Measurements from ENCODE around the gene OR1L6. TPM values are rescaled to one million over a fixed set of nuclear protein-coding genes. Genes with fewer than 3 reads are reported as not detected.

The OR1L6 gene
- total RNA-seq = not detected

GRCh38 chr9:122742003-122742402, at the start of gene OR1L6:
Gene OR1L6 (plus strand): TSS chr9:122742303. CDS start chr9:122749848, 7,545 bp downstream.

GRCh38 chr9:122723690-122724089, 18.4 kb upstream of the OR1L6 start, which contains the start of gene OR1L4:
Gene OR1L4 (plus strand): TSS chr9:122723990. CDS start chr9:122723990, 0 bp downstream.

GRCh38 chr9:122788831-122789230, 46.7 kb downstream of the OR1L6 start, which contains the start of gene OR5C1:
Gene OR5C1 (plus strand): TSS chr9:122788933. CDS start chr9:122788933, 0 bp downstream.

Other genes starting within 250 kb of the OR1L6 start
- gene OR1J2, start 231.5 kb upstream of the OR1L6 start, total RNA-seq = not detected
- not detected for gene OR1J4, start 223.2 kb upstream of the OR1L6 start, total RNA-seq
- gene OR1N1, start 215.0 kb upstream of the OR1L6 start, total RNA-seq = not detected
- gene OR1N2, start 189.2 kb upstream of the OR1L6 start, total RNA-seq = not detected
- not detected for gene OR1L8, start 158.9 kb upstream of the OR1L6 start, total RNA-seq
- gene OR1Q1, start 127.6 kb upstream of the OR1L6 start, total RNA-seq = not detected
- gene OR1B1, start 84.7 kb upstream of the OR1L6 start, total RNA-seq = not detected
- gene OR1L1, start 80.6 kb upstream of the OR1L6 start, total RNA-seq = not detected
- gene OR1L3, start 67.2 kb upstream of the OR1L6 start, total RNA-seq = not detected
- not detected for gene OR1L4, start 18.3 kb upstream of the OR1L6 start, total RNA-seq
- not detected for gene OR5C1, start 46.6 kb downstream of the OR1L6 start, total RNA-seq
- gene OR1K1, start 57.8 kb downstream of the OR1L6 start, total RNA-seq = not detected
- 10 to 100 TPM; 19.6 to 25.6 TPM for gene PDCL, start 86.3 kb downstream of the OR1L6 start, total RNA-seq
- 10 to 100 TPM; 63.0 to 66.9 TPM for gene RC3H2, start 163.1 kb downstream of the OR1L6 start, total RNA-seq
- 10 to 100 TPM; 10.3 to 13.3 TPM for gene ZBTB6, start 171.0 kb downstream of the OR1L6 start, total RNA-seq
- 1 to 10 TPM; 3.1 to 3.7 TPM for gene ZBTB26, start 189.2 kb downstream of the OR1L6 start, total RNA-seq
- gene RABGAP1, start 198.7 kb downstream of the OR1L6 start, total RNA-seq = 10 to 100 TPM; 36.5 to 45.0 TPM